Hepatic stellate cell (primary cell): ENCODE results near the gene ABCC6.
"Not testable (repeated sequence)": the region's sequence is repeated elsewhere in the genome, so short reads cannot be mapped to it uniquely, and the experiment has no call there.

Source experiments
- DNase-seq: peaks from one replicate; pipeline ENCODE4 v3.0.0; 2011; ENCODE audit warnings: low spot score

The ABCC6 gene

GRCh38 chr16:16223662-16224241, 458 bp upstream of the ABCC6 start:
- DNase-seq: not testable (repeated sequence)

DNA sequence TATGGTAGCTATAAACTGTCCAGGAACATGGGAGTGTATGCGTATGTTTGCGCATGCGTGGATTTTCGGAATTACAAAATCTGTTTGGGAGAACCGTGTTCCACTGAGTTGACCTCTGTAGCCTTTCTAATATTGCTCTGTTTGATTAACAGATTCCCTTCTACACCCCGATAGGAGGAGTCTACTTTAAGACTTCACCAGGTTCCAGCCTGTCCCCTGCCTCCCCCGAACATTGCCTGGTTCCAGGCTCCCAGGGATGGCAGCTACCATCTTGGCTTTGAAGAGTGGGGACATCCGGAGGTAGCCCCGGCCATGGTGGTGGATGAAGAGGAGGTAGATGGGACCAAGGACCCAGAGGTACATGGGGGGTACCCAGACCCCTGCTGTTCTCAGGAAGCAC, 1.9 kb downstream of the ABCC6 start:
- DNase-seq: not testable (repeated sequence)

DNA sequence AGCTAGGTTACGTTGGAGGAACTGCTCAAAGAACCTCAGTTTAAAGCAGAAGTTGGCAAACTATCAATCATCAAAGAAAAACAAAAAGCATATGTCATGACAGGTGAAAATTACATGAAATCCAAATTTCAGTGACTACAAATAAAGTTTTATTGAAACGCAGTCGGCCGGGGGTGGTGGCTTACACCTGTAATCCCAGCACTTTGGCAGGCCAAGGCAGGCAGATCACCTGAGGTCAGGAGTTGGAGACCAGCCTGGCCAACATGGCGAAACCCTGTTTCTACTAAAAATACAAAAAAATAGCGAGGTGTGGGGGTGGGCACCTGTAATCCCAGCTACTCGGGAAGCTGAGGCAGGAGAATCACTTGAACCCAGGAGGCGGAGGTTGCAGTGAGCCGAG, 2.8 kb downstream of the ABCC6 start:
- DNase-seq: not testable (repeated sequence)

- DNase-seq: not testable (repeated sequence)
These were observed 4.5 kb downstream of the ABCC6 start for GRCh38 chr16:16218787-16219186.

GRCh38 chr16:16218349-16218748, 4.9 kb downstream of the ABCC6 start:
- not testable (repeated sequence) for DNase-seq

GRCh38 chr16:16213863-16214293, 9.4 kb downstream of the ABCC6 start:
- not testable (repeated sequence) for DNase-seq

- DNase-seq: not testable (repeated sequence)
These were observed 11.9 kb downstream of the ABCC6 start for GRCh38 chr16:16211404-16211803.

GRCh38 chr16:16208461-16208860, 14.8 kb downstream of the ABCC6 start:
- not testable (repeated sequence) for DNase-seq

GRCh38 chr16:16207787-16208334, 15.4 kb downstream of the ABCC6 start:
- not testable (repeated sequence) for DNase-seq

DNA sequence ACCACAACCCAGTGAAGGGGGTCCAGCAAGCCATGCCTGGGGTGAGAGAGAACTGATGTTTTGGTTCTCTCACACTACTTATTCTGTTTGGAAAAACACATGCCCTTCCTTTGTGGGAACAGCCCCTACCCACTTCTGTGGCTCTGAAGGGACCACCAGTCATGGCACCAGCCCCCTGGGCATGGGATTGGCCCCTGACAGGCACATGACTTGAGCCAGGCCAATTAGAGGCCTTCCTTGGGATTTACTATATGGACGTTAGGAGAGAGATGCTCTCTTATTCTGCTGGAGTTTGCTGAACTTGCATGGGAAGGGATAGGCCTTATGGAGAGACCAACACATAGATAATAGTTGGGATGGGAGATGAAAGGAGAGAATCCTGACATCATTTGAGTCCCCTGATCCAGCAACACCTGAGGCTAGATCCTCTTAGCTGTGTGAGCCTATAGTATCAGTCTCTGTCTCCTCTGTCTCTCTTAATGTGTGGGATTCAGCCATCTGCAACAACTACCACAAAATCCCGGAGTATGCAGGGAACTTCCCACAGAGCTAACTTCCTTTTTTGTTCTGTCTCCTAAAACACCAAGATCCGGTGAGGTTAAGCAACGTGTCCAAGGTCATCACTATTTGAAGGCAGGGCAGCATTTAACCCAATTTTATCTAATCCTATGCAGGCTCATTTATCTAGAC, 16.1 kb downstream of the ABCC6 start:
- not testable (repeated sequence) for DNase-seq

DNA sequence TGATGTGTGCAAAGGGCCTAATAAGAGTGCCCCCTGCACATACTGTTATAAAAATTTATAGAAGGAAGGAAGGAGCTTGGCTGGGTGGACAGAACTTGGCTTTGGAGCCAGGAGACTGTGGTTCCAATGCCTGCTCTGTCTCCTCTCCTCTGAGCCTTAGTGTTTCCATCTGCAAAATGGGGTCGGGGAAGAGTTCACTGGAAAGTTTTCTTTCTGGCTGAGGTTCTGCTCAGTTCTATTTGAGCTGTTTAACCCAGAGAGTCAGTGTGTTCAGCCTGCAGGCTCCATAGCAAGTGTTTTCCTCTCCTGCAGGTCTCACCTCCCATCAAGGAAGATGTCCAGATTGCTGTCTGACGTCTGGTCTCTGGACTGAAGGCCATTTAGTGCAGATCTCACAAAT, 17.4 kb downstream of the ABCC6 start:
- DNase-seq: not testable (repeated sequence)

DNA sequence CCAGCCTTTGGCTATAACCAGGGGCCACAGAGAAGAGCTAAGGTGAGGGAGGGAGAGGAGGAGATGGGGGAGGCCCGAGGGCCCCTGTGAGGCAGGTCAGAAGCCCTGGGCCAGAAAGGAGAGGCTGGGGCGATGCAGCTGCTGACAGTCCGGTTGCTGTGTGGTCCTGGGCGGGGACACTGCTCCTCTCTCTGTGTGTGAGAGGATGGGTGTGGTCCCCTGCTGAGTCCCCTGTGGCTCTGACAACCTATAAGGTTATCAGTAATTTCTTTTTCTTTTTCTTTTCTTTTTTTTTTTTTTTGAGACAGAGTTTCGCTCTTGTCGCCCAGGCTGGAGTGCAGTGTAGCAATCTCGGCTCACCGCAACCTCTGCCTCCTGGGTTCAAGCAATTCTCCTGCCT, 18.7 kb downstream of the ABCC6 start:
- DNase-seq: not testable (repeated sequence)

DNA sequence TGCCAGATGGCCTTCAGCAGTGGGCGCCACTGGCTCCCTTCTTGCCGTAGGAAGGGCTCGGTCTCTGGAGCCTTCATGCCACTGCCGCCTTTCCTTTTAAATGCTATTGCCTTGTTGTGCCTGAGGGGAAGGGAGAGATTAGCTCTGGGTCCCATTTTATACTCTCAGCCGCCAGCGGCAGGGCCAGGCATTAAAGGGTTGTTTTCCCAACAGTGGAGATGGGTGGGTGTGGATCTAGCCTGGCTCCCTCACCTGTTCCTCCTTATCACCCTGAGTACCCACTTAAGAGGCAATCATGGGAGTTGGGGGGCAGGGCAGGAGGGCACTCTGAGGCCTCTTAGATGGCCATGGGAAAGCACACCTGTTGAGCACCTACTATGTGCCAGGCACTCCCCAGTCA, 19.8 kb downstream of the ABCC6 start:
- not testable (repeated sequence) for DNase-seq

- DNase-seq: not testable (repeated sequence)
These were observed 20.7 kb downstream of the ABCC6 start for GRCh38 chr16:16202400-16203143.

DNA sequence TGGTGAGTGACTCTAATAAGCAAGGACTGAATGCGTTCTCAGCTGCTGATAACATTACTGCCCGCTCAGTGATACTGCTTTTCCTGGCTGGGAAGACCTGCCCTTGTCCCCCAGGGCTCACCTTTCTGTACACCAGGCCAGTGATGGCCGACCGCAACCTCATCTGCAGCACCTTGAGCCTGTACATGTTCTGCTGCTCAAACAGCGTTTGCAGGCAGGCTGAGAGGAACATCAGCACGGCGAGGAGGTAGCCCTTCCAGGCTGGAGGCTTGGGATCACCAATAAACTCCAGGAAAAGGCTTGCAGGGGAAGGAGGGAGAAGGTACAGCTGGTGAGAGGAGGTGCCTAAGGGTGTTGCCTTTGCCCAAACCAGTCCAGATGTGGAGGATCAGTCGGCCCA, 21.4 kb downstream of the ABCC6 start:
- DNase-seq: not testable (repeated sequence)

DNA sequence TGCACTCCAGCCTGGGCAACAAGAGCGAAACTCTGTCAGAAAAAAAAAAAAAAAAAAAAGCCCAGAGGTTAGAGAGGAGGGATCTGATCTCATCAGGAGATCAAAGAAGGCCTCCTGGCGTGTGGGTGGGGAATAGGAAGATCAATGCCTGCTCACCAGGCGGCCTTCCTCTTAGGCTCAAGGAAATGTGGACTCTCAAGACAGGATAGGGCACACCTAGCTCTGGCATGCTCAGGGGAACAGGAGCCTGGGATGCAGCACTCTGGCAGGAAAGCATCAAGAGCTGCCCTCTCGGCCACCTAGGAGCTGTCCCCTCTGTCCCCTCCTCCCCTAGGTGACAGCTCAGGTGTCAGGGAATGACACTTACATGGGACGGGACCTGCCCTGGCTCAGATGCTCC, 22.9 kb downstream of the ABCC6 start:
- DNase-seq: not testable (repeated sequence)

DNA sequence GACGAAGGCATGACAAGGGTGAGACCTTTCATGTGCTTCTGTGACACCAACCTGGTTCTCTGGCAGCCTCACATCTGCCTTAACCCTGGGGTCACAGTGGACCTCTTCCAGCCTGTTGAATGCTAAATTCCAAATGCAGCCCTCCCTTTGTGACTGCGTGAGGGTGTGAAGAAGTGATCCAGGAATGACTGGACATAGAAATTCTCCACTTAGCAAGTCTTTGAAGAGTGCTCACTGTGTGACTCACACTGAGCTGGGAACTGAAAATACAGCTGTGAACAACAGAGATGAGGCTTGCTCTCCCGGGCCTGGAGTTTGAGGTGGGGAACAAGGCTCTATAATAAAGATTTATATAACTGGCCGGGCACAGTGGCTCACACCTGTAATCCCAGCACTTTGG, 23.9 kb downstream of the ABCC6 start:
- DNase-seq: not testable (repeated sequence)

GRCh38 chr16:16197966-16198365, 25.3 kb downstream of the ABCC6 start:
- DNase-seq: no peak

- DNase-seq: no peak
These were observed 26.0 kb downstream of the ABCC6 start for GRCh38 chr16:16197331-16197730.

DNA sequence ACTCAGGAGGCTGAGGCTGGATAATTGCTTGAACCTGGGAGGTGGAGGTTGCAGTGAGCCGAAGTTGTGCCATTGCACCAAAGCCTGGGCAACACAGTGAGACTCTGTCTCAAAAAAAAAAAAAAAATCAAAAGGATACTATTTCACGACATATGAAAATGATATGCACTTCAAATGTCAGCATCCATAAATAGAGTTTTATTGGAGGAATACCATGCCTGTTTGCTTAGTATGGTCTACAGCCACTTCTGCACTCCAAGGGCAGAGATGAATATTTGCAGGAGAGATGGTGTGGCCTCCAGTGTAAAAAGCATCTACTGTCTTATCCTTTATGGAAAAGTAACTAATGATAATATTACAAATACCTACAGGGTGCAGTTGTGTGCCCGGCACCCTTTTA, 27.2 kb downstream of the ABCC6 start:
- no peak for DNase-seq

DNA sequence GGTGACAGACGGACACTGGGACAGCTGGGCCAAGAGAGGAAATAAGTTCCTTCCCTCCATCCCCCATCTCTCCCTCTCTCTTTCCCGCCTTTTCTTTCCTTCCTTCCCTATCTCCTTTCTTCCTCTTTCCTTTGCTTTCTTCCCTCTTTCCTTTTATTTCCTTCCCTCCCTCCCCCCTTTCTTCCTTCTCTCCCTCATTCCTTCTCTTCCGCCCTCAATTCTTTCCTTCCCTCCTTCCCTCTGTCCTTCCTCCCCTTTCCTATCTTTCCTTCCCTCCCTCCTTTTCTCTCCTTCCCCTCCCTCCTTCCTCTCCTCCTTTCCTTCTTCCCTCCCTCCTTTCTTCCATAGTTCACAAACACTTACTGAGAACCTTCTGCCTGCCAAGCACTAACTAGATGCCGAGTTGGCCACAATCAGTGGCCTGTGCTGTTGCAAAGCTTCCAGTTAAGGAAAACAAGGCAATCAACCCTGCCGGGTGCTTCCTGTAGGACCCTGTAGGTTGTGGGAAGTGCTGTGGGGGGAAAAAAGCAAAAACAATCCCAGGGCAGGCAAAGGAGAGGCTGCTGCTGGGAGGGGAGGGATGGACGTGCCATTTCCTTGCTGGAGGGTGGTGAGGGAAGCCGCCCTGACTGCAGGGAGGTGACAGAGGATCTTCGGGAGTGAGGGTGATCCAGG, 31.7 kb downstream of the ABCC6 start:
- no peak for DNase-seq

- DNase-seq: not testable (repeated sequence)
These were observed 32.3 kb downstream of the ABCC6 start for GRCh38 chr16:16190966-16191365.
